H1 (cell line): ENCODE data around the gene TYSND1. TPM values are rescaled to one million over a fixed set of nuclear protein-coding genes. Genes with fewer than 3 reads are reported as not detected.

Experiments
- CTCF ChIA-PET: fragments of 300-600 bp; sonication (Branson Sonifier 250); formaldehyde crosslinking; loops from one replicate; lab custom pipeline; 2021; ENCODE audit not compliant: partially characterized antibody; lab: Charles Lee
- POLR2A ChIA-PET: fragments of 300-600 bp; sonication (Branson Sonifier 250); formaldehyde crosslinking; loops from one replicate; lab custom pipeline; 2021; ENCODE audit warnings: inconsistent platforms; ENCODE audit not compliant: partially characterized antibody; lab: Charles Lee
- DNase-seq, 2 experiments: peaks; one replicate each; pipeline versions ENCODE4 v3.0.0 to v3.0.0-alpha.2; 2010 to 2022; ENCODE audit warnings: low spot score in 2 of 2, low read depth in 1 of 2, mixed read lengths in 1 of 2
- FAIRE-seq: peaks from 2 replicates; lab custom pipeline; 2011; peaks lifted over from hg19 to GRCh38; lab: Jason Lieb, UNC
- H2AFZ ChIP-seq: 2 replicates; pipeline ENCODE4 v1.8.1; 2012; ENCODE audit warnings: low read length, inconsistent platforms
- H2AK5ac ChIP-seq: 2 replicates; pipeline ENCODE4 v1.6.1; 2013; ENCODE audit warnings: low read depth, low read length
- H2BK120ac ChIP-seq: replicated peaks from 2 replicates; pipeline ENCODE3; 2013; ENCODE audit warnings: low read depth, low read length, inconsistent platforms
- H2BK12ac ChIP-seq: 2 replicates; pipeline ENCODE4 v1.6.1; 2013; ENCODE audit warnings: low read depth, low read length
- H2BK15ac ChIP-seq: 2 replicates; pipeline ENCODE4 v1.6.1; 2013; ENCODE audit warnings: low read length
- H2BK20ac ChIP-seq: 2 replicates; pipeline ENCODE4 v1.6.1; 2013; ENCODE audit warnings: low read length
- H2BK5ac ChIP-seq: 2 replicates; pipeline ENCODE4 v1.6.1; 2013; ENCODE audit warnings: low read depth, low read length
- H3K14ac ChIP-seq: 2 replicates; pipeline ENCODE4 v1.6.1; 2013; ENCODE audit warnings: inconsistent platforms; ENCODE audit not compliant: insufficient read length
- H3K18ac ChIP-seq: 2 replicates; pipeline ENCODE4 v1.6.1; 2013; ENCODE audit warnings: low read length; ENCODE audit errors: extremely low read depth
- H3K23ac ChIP-seq: 2 replicates; pipeline ENCODE4 v1.6.1; 2013; ENCODE audit warnings: inconsistent platforms; ENCODE audit not compliant: insufficient read length
- H3K23me2 ChIP-seq: 2 replicates; pipeline ENCODE4 v1.6.1; 2013; ENCODE audit warnings: low read depth, low read length
- H3K27ac ChIP-seq: 2 replicates; pipeline ENCODE4 v1.6.1; 2011; ENCODE audit warnings: low read depth, low read length, inconsistent platforms
- H3K27me3 ChIP-seq, 4 experiments: replicated peaks in 1 of 4; 1 replicate in 1 of 4; 2 replicates in 3 of 4; pipeline versions ENCODE4 v1.6.1 to v1.8.1; 2011 to 2013; ENCODE audit warnings: low read length in 3 of 4, mild to moderate bottlenecking in 3 of 4, inconsistent platforms in 2 of 4, mixed read lengths in 2 of 4, moderate library complexity in 1 of 4; ENCODE audit not compliant: control insufficient read depth in 3 of 4, insufficient read depth in 3 of 4; ENCODE audit errors: extremely low read depth in 1 of 4
- H3K36me3 ChIP-seq, 4 experiments: 2 replicates each; pipeline versions ENCODE4 v1.6.1 to v1.8.1; 2011 to 2013; ENCODE audit warnings: mild to moderate bottlenecking in 4 of 4, low read length in 3 of 4, moderate library complexity in 2 of 4, control low read depth in 1 of 4, inconsistent platforms in 1 of 4; ENCODE audit not compliant: insufficient read depth in 4 of 4, control insufficient read depth in 2 of 4
- H3K4ac ChIP-seq: replicated peaks from 2 replicates; pipeline ENCODE3; 2013; ENCODE audit warnings: low read length, low read depth, mixed read lengths, inconsistent platforms; ENCODE audit not compliant: insufficient read length
- H3K4me1 ChIP-seq, 4 experiments: replicated peaks in 1 of 4; 1 replicate in 1 of 4; 2 replicates in 3 of 4; pipeline versions ENCODE4 v1.6.1 to v1.8.1; 2011 to 2013; ENCODE audit warnings: low read length in 3 of 4, inconsistent platforms in 2 of 4, mixed read lengths in 1 of 4; ENCODE audit not compliant: insufficient read depth in 4 of 4, control insufficient read depth in 3 of 4
- H3K4me2 ChIP-seq, 2 experiments: 2 replicates each; pipeline versions ENCODE4 v1.6.1 to v1.8.1; 2011 to 2013; ENCODE audit warnings: low read depth in 2 of 2, low read length in 2 of 2, control low read depth in 1 of 2, inconsistent platforms in 1 of 2, mild to moderate bottlenecking in 1 of 2; ENCODE audit not compliant: insufficient read depth in 1 of 2
- H3K4me3 ChIP-seq, 4 experiments: fragments of 200-600, 300-600 bp in 1 of 4; sonication (generic), shearing (Covaris generic), sonication (Bioruptor Twin) in 1 of 4; 2 replicates each; pipeline versions ENCODE4 v1.5.1 to v1.8.1; 2011 to 2016; ENCODE audit warnings: low read length in 4 of 4, low read depth in 3 of 4, control low read depth in 2 of 4, inconsistent platforms in 2 of 4, mild to moderate bottlenecking in 2 of 4, mixed read lengths in 1 of 4, moderate library complexity in 1 of 4; ENCODE audit not compliant: insufficient read depth in 2 of 4; ENCODE audit errors: extremely low read depth in 1 of 4
- H3K56ac ChIP-seq: replicated peaks from 2 replicates; pipeline ENCODE3; 2013; ENCODE audit warnings: low read depth, mild to moderate bottlenecking, mixed read lengths, low read length, inconsistent platforms; ENCODE audit not compliant: insufficient read length
- H3K79me1 ChIP-seq: 2 replicates; pipeline ENCODE4 v1.6.1; 2013; ENCODE audit warnings: low read depth, low read length, control low read depth
- H3K79me2 ChIP-seq, 2 experiments: 2 replicates each; pipeline versions ENCODE4 v1.6.1 to v1.8.1; 2012 to 2013; ENCODE audit warnings: low read length in 2 of 2, mild to moderate bottlenecking in 2 of 2, inconsistent platforms in 1 of 2; ENCODE audit not compliant: insufficient read depth in 2 of 2, control insufficient read depth in 1 of 2
- H3K9ac ChIP-seq, 4 experiments: replicated peaks in 1 of 4; 1 replicate in 1 of 4; 2 replicates in 3 of 4; pipeline versions ENCODE4 v1.6.1 to v1.8.1; 2011 to 2013; ENCODE audit warnings: low read depth in 3 of 4, low read length in 3 of 4, control low read depth in 2 of 4, mild to moderate bottlenecking in 2 of 4, moderate library complexity in 2 of 4, inconsistent platforms in 1 of 4; ENCODE audit errors: extremely low read depth in 1 of 4
- H3K9me3 ChIP-seq, 2 experiments: 2 replicates each; pipeline versions ENCODE4 v1.6.1 to v1.8.1; 2012 to 2013; ENCODE audit warnings: mild to moderate bottlenecking in 2 of 2, moderate library complexity in 2 of 2, control low read depth in 1 of 2, inconsistent platforms in 1 of 2, low read depth in 1 of 2, low read length in 1 of 2, mixed read lengths in 1 of 2; ENCODE audit not compliant: insufficient read depth in 2 of 2
- H4K20me1 ChIP-seq, 2 experiments: replicated peaks in 1 of 2; 2 replicates each; pipeline versions ENCODE3 to v1.8.1; 2011 to 2013; ENCODE audit warnings: inconsistent platforms in 2 of 2, low read length in 2 of 2, mild to moderate bottlenecking in 1 of 2; ENCODE audit not compliant: insufficient read depth in 2 of 2, control insufficient read depth in 1 of 2
- H4K5ac ChIP-seq: 2 replicates; pipeline ENCODE4 v1.6.1; 2013; ENCODE audit warnings: low read length, low read depth, mixed read lengths, inconsistent platforms; ENCODE audit not compliant: insufficient read length
- H4K8ac ChIP-seq: 2 replicates; pipeline ENCODE4 v1.8.0; 2013; ENCODE audit warnings: mild to moderate bottlenecking, moderate library complexity, low read length, inconsistent platforms; ENCODE audit not compliant: insufficient read depth; ENCODE audit errors: extremely low read depth
- H4K91ac ChIP-seq: replicated peaks from 2 replicates; pipeline ENCODE3; 2013; ENCODE audit warnings: low read length, mixed read lengths, inconsistent platforms; ENCODE audit not compliant: insufficient read length
- ATF2 ChIP-seq: IDR thresholded peaks from 2 replicates; pipeline ENCODE4 v1.6.1; 2012; ENCODE audit warnings: low read length, inconsistent platforms
- BRCA1 ChIP-seq: IDR thresholded peaks from 2 replicates; pipeline ENCODE4 v1.6.1; 2012; ENCODE audit warnings: low read depth, low read length, improper control_type of control experiment
- CHD1 ChIP-seq: IDR thresholded peaks from 2 replicates; pipeline ENCODE4 v1.6.1; 2012; ENCODE audit warnings: low read depth, low read length, improper control_type of control experiment
- CHD2 ChIP-seq: IDR thresholded peaks from 2 replicates; pipeline ENCODE4 v1.6.1; 2012; ENCODE audit warnings: low read length, improper control_type of control experiment
- POLR2A ChIP-seq, 2 experiments: IDR thresholded peaks; 1 replicate in 1 of 2; 2 replicates in 1 of 2; pipeline ENCODE4 v1.6.1; 2011; ENCODE audit warnings: low read depth in 2 of 2, low read length in 2 of 2, mild to moderate bottlenecking in 2 of 2; ENCODE audit errors: control extremely low read depth in 1 of 2
- RXRA ChIP-seq: IDR thresholded peaks from 2 replicates; pipeline ENCODE4 v1.6.1; 2011; ENCODE audit warnings: low read depth, mild to moderate bottlenecking, low read length, moderate library complexity; ENCODE audit not compliant: insufficient read depth
- TCF12 ChIP-seq: IDR thresholded peaks from 2 replicates; pipeline ENCODE4 v1.6.1; 2011; ENCODE audit warnings: low read depth, mild to moderate bottlenecking, low read length
- WGBS, 2 experiments: shearing (Covaris generic) in 1 of 2; methylation state at CpG; one replicate each; pipeline versions ENCODE4 v1.1.6 to v1.1.7; 2013 to 2015; ENCODE audit warnings: low lambda C conversion rate in 2 of 2, mixed read lengths in 2 of 2, inconsistent platforms in 1 of 2, low coverage in 1 of 2, missing lambda C conversion rate in 1 of 2; ENCODE audit not compliant: insufficient replicate concordance in 2 of 2, insufficient coverage in 1 of 2, insufficient read length in 1 of 2; ENCODE audit errors: extremely low coverage in 1 of 2, missing lambda C conversion rate in 1 of 2; 5-methylcytosine and 5-hydroxymethylcytosine counted together
- polyA plus RNA-seq, 7 experiments: library from polyadenylated mRNA; depleted of rRNA in 3 of 7; stranded (reverse) in 5 of 7; unstranded in 2 of 7; fragments of >200 nt in 5 of 7; fragments of 200-250 nt in 2 of 7; gene quantifications; 1 replicate in 5 of 7; 2 replicates in 1 of 7; 4 replicates in 1 of 7; pipeline versions ENCODE4 v1.2.1 to v1.2.3, GENCODE V29; 2011 to 2013; ENCODE audit warnings: missing spikeins in 2 of 7, mixed read lengths in 2 of 7
- total RNA-seq: library from RNA; stranded (reverse); fragmentation: NEBNext Ultra II Directional; extraction: Animal tissue kit (Norgen Biotek cat#: 25700); gene quantifications from 2 replicates; pipeline ENCODE4 v1.2.1, GENCODE V29; 2021

The TYSND1 gene
- total and polyA plus RNA-seq, 2 of the 8 experiments (the other 6 are each of a cell fraction or from before 2014, with no cell fraction given): 11.9 to 15.0 TPM

GRCh38 chr10:70155255-70155838 lies 8.8 kb upstream of the TYSND1 start:
- no peak overlapping the region for H4K91ac ChIP-seq
- CTCF ChIA-PET: interaction anchor here (0.7 to 1.0 kb wide), 2 partner anchors 39 to 66 kb away, joined by 3 to 5 read pairs; no protein-coding TSS in a partner anchor
- H3K27ac ChIP-seq: no peak overlapping the region
- no peak overlapping the region for H2AK5ac ChIP-seq
- no peaks in the 10 kb centered on the region for H3K23me2 ChIP-seq
- H2BK5ac ChIP-seq: no peak overlapping the region
- peaks cover 10 to 69% (median 35%) of the 10 kb centered on the region in 4 experiments; a peak in 7 of 8 replicates for H3K36me3 ChIP-seq
- WGBS, 2 experiments: 54% methylated on average over 3 of the region's 3 CpGs; no CpG with 5 or more reads in 1 of the 2 experiments
- peaks cover 2 to 4% of the 10 kb centered on the region in 2 experiments for H4K20me1 ChIP-seq
- no peaks in the 10 kb centered on the region for H3K79me1 ChIP-seq
- peaks cover 0 to 2% (median 0%) of the 10 kb centered on the region in 4 experiments; a peak in 1 of 7 replicates for H3K4me1 ChIP-seq
- no peak for DNase-seq
- no peak overlapping the region for H3K9ac ChIP-seq
- POLR2A ChIA-PET: interaction anchor here (0.7 kb wide), 1 partner anchor 9 kb away, joined by 4 read pairs; the partner anchor contains the start of gene TYSND1
- H2BK120ac ChIP-seq: no peak overlapping the region
- no peaks in the 10 kb centered on the region for H3K9me3 ChIP-seq
- no peak overlapping the region for H2AFZ ChIP-seq
- H3K18ac ChIP-seq: no peak overlapping the region
- no peak overlapping the region for H4K8ac ChIP-seq
- no peak for FAIRE-seq
- H2BK15ac ChIP-seq: no peak overlapping the region
- no peak overlapping the region for H3K56ac ChIP-seq
- H3K23ac ChIP-seq: no peak overlapping the region
- peaks cover 0 to 5% of the 10 kb centered on the region in 2 experiments; a peak in 1 of 4 replicates for H3K79me2 ChIP-seq
- no peaks in the 10 kb centered on the region for H3K27me3 ChIP-seq
- H4K5ac ChIP-seq: no peak overlapping the region
- no peak overlapping the region for H2BK12ac ChIP-seq
- no peak overlapping the region for H3K4ac ChIP-seq
- no peak overlapping the region for H3K4me2 ChIP-seq
- no peak overlapping the region for H3K4me3 ChIP-seq
- no peak overlapping the region for H2BK20ac ChIP-seq
- H3K14ac ChIP-seq: no peak overlapping the region
- TF ChIP-seq POLR2A (IDR thresholded peaks at IDR 0.05; ENCODE audit: control extremely low read depth in 1 of 2, low read depth in 2 of 2, low read length in 2 of 2) (no peak), ATF2 (no peak), BRCA1 (no peak), TCF12 (no peak), RXRA (no peak), CHD1 (no peak), CHD2 (no peak)
